Activated T-helper 1 cell treated with anti-CD3 and anti-CD28 coated beads, Interleukin-12 subunit alpha, Interleukin-12 subunit beta, Interleukin-2, Interleukin-4 antibody, amounts not matched to agents 30 ng/mL and 10 ng/mL and 1 ng/mL, durations not matched to agents 14 hours and 24 hours and 36 hours (primary cell): Measurements from ENCODE around the gene SURF4. TPM values are rescaled to one million over a fixed set of nuclear protein-coding genes. Genes with fewer than 3 reads are reported as not detected.

Experiments used
- DNase-seq: peaks from one replicate; pipeline ENCODE4 v3.0.0; 2021; ENCODE audit warnings: low spot score
- H3K27ac Mint-ChIP-seq: one replicate; pipeline ENCODE4 v1.8.0; 2021; ENCODE audit warnings: mild to moderate bottlenecking, mixed read lengths
- H3K27me3 Mint-ChIP-seq: one replicate; pipeline ENCODE4 v1.8.0; 2022; ENCODE audit warnings: mild to moderate bottlenecking, moderate library complexity, mixed read lengths; ENCODE audit not compliant: insufficient read depth
- H3K36me3 Mint-ChIP-seq: one replicate; pipeline ENCODE4 v1.8.0; 2021; ENCODE audit warnings: low read depth, mixed read lengths
- H3K4me1 Mint-ChIP-seq: one replicate; pipeline ENCODE4 v1.8.0; 2021; ENCODE audit warnings: low read depth, mixed read lengths
- H3K4me3 Mint-ChIP-seq: one replicate; pipeline ENCODE4 v1.8.0; 2021; ENCODE audit warnings: mild to moderate bottlenecking, moderate library complexity, mixed read lengths
- H3K9me3 Mint-ChIP-seq: one replicate; pipeline ENCODE4 v1.8.0; 2021; ENCODE audit warnings: mixed read lengths
- intact Hi-C: fragments of 100-400 bp; cut with micrococcal nuclease; formaldehyde crosslinking; loops from one replicate; pipeline ENCODE4 v1.15.1; 2024
- total RNA-seq: library from RNA; stranded (reverse); gene quantifications from 2 replicates; pipeline ENCODE4 v1.2.3, GENCODE V29; 2022

The SURF4 gene
- total RNA-seq, 1 donor from 2014 or later = 236 TPM

DNA sequence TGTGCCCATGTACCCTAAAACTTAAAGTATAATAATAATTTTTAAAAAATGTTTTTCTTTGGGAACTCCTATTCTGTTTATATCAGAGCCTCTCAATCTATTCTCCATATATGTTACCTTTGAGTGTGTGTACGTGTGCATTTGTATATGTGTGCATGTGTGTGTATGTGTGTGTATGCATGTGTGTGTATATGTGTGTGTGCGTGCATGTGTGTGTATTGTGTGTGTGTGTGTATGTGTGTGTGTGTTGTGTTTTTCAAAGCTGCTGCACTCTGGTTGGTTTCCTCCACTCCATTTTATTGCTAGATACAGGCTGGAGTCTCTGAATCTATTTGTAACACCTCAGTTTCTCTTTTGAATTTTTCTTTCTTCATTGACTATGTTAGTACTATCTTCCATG lies 59.9 kb downstream of the SURF4 start:
- DNase-seq = no peak
- H3K27me3 Mint-ChIP-seq = peaks cover 2% of the 10 kb centered on the region
- intact Hi-C loops = no loop called here
- H3K9me3 Mint-ChIP-seq = no peaks in the 10 kb centered on the region
- H3K4me3 Mint-ChIP-seq = no peak overlapping the region
- no peaks in the 10 kb centered on the region for H3K4me1 Mint-ChIP-seq
- no peaks in the 10 kb centered on the region for H3K36me3 Mint-ChIP-seq
- H3K27ac Mint-ChIP-seq = no peak overlapping the region

Other genes with a start within 250 kb of the SURF4 start
- 8.6 and 9.4 TPM in 2 replicates for gene GBGT1, start 212.1 kb downstream of the SURF4 start, total RNA-seq
- not detected in 2 replicates for gene OBP2B, start 166.8 kb downstream of the SURF4 start, total RNA-seq
- 0.34 and 0.60 TPM in 2 replicates for gene ABO, start 100.9 kb downstream of the SURF4 start, total RNA-seq
- gene SURF6, start 39.9 kb downstream of the SURF4 start, total RNA-seq = 29.0 and 29.8 TPM in 2 replicates
- gene MED22, start 27.9 kb downstream of the SURF4 start, total RNA-seq = 37.9 and 40.5 TPM in 2 replicates
- 2,401 and 2,463 TPM in 2 replicates for gene RPL7A, start 27.8 kb downstream of the SURF4 start, total RNA-seq
- gene SURF1, start 19.6 kb downstream of the SURF4 start, total RNA-seq = 36.3 and 37.7 TPM in 2 replicates
- 28.6 and 30.9 TPM in 2 replicates for gene SURF2, start 19.5 kb downstream of the SURF4 start, total RNA-seq
- gene STKLD1, start 306 bp upstream of the SURF4 start, total RNA-seq = 0.64 and 1.5 TPM in 2 replicates
- gene REXO4, start 42.0 kb upstream of the SURF4 start, total RNA-seq = 42.5 and 43.8 TPM in 2 replicates
- 1.2 and 1.7 TPM in 2 replicates for gene ADAMTS13, start 46.3 kb upstream of the SURF4 start, total RNA-seq
- 1.0 and 1.1 TPM in 2 replicates for gene CACFD1, start 83.9 kb upstream of the SURF4 start, total RNA-seq
- 4.1 and 4.6 TPM in 2 replicates for gene SLC2A6, start 103.0 kb upstream of the SURF4 start, total RNA-seq
- not detected in 2 replicates for gene MYMK, start 148.9 kb upstream of the SURF4 start, total RNA-seq
- gene ADAMTSL2, start 158.6 kb upstream of the SURF4 start, total RNA-seq = not detected in 2 replicates
- not detected in 2 replicates for gene FAM163B, start 233.3 kb upstream of the SURF4 start, total RNA-seq